HG03159 (cell line): ENCODE results near the gene RBM8A.

ENCODE experiments used
- ATAC-seq: cut with Tn5 transposase; IDR thresholded peaks from one replicate; pipeline ENCODE4 v1.9.1; 2021; ENCODE audit warnings: mild to moderate bottlenecking, moderate library complexity; ENCODE audit not compliant: unreplicated experiment

Gene RBM8A

GRCh38 chr1:145918144-145918991 is 8.9 kb downstream of the RBM8A start, which contains the start of gene PEX11B:
TSS of gene PEX11B (minus strand) at chr1:145918717. CDS start at chr1:145918688, 29 bp downstream.
- peak; percentile 82 for ATAC-seq

DNA sequence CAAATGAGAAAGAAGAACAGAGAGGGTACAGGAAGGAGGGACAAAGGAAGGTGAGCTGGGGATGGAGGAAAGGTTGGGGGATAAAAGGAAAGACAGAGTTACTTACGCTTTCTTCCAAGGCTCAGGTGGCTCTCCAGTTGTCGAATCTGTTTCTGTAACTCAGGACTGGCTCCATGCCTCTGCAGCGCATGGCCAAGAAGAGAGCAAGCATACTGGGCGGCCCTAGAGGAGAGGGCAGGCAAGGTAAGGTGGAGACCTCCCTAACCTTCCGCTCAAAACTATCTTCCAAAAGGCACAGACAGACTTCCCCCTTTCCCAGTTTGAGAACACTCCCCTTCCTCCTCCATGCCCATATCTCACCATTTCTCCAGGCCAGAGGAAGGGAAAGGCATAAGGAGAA is 9.7 kb downstream of the RBM8A start:
- ATAC-seq = no peak

DNA sequence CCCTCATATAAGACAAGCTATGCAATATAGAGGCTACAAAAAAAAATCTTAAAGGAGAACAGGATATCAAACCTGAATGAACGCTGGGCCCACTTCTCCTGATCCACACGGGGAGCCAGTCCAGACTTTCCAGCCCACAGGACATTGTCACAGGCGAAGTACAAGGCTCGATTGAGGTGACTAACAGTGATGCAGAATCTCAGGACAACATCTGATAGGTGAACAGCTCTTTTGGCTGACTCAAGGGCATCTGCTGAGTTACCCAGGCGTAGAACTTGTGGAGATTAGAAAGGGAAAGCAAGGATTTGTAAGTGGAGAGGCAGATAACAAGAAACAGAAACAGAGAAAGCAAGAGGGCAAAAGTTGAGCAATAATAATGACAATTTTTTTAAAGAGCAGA is 10.5 kb downstream of the RBM8A start:
- no peak for ATAC-seq

GRCh38 chr1:145912128-145912641 is 15.1 kb downstream of the RBM8A start:
- ATAC-seq = no peak

- ATAC-seq = no peak
Observed at GRCh38 chr1:145908653-145909052, 18.6 kb downstream of the RBM8A start.

GRCh38 chr1:145906954-145907753 is 20.1 kb downstream of the RBM8A start:
- no peak for ATAC-seq

GRCh38 chr1:145901312-145902021 is 25.8 kb downstream of the RBM8A start:
- no peak for ATAC-seq

GRCh38 chr1:145898756-145899155 is 28.5 kb downstream of the RBM8A start:
- ATAC-seq = no peak

DNA sequence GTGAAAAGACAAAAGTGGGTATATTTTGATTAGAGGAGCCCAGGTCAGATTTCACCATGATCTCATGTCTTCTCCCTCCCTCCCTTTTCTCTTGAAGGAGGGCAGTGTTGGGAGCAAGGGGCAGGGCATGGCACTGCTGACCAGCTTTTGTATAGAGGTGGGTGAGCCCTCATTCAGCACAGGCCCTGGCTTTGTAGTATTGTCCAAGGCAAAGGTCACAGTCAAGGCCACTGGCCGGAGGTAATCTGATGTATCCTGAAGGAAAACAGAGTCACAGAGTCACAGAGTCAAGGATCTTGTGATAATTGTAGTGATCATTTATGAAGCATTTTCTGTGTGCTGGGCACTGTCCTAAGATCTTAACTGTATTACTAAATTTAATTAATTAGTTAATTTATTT is 29.3 kb downstream of the RBM8A start:
- no peak for ATAC-seq

GRCh38 chr1:145895471-145895870 is 31.8 kb downstream of the RBM8A start:
- ATAC-seq = no peak

GRCh38 chr1:145893306-145894055 is 33.8 kb downstream of the RBM8A start:
- no peak for ATAC-seq

- ATAC-seq = no peak
Observed at GRCh38 chr1:145892486-145893087, 34.7 kb downstream of the RBM8A start.

DNA sequence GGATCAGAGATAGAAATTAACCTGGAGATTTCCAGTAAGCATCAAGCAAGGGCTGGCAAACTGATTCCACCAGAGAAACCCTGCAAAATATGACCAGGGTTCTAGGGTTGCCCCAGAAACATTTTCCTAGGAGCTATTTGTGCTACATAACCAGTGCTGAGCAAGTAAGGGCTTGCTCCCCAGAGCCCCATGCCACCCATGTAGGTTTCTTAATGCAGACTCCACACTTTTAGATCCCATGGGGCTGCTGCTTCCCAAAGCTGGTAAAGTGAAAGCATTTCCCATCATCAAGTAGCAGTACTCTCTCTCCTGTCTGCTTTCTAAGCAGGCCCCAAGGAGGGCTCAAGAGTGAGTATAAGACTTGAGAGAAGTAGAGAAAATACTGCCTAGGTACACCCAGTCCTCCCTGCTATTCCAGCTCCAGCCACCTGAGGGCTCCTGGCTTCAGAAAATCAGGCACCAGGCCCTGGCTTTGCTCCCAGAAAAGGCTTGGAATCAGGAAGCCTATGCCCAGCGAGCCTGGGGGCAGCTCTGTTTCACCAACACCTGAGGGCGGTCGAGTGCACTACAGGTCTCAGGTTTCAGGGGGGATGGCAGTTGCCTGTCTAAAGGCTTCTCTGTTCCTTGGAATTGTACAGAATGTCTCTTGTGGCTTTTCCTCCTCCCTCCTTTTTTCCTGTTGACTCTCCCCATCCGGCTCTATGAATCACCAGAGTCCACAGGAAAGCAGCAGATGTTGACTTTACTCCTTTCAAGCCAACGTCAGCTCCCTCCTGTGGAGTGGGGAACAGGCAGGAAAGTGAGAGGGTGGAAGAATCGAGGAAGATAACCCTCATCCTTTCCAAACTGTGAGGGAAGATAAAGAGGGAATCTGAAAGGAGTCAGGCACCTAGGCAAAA is 35.4 kb downstream of the RBM8A start:
- ATAC-seq = no peak

DNA sequence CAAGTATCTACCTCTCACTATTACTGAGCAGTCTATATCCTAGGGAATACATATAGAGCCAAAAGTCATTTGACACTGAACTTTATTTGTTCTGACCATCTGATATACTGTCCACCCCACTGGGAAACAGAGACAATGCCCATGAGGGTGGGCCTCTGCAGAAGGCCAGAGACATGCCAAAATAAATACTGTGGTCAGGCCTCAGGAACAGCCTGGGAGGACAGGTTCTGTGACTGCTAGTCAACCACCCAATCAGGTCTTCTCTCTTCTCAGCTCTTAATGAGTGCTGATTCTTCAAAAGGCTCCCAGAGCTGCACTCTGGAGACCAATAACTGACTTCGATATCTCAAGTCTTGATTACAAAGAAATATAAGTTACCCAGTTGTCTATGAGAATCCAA is 36.1 kb downstream of the RBM8A start:
- ATAC-seq = no peak

DNA sequence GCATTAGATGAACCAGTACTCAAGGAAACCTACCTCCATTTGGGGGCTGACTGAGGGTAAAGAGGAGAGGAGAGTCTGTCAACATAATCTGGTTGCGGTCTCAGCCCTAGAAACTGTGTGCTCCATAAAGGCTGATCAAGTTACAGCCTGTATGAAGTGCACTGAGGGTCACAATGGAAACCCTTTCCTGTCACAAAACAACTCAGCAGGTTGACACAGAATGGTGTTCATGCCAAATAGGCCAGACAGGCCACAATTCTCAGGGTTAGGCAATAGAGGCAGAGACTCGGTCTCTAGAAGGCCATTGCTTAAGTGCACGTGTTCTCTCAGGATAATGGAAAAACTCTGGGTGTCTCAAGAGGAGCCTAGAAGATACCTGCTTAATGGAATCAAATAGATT is 37.6 kb downstream of the RBM8A start:
- ATAC-seq = no peak

DNA sequence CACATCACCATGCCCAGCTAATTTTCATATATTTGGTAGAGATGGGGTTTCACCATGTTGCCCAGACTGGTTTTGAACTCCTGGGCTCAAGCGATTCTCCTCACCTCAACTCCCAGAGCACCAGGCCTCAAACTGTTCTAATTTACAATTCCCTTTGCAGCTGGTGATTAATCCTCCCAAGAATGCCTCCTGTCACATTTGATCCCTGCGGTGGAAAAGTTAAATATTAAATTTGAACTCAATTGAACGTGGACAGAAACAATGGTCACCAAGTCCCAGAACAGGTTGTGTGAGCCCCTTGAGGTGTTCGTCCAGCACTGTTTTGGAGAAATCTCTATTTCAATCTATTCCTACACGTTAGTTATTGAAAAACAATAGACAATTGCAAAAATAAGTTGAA is 39.7 kb downstream of the RBM8A start:
- no peak for ATAC-seq

DNA sequence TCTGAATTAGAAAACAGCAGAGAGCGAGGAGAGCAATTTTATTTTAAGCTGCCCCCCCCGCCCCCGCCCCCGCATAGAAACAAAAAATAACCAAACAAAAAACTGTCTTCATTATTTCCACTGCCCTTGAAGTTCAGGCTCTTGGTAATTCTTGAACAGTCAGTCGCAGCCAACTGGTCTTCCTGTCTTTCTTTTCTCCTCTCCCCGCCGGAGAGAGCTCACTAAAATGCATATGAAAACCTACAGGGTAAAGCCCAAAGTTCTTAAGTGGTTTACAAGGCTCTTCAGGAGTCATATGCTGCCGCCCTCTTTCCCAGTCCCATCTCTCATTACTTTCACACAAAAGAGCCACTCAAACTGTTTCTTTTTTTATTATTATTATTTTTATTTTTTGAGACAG is 40.5 kb downstream of the RBM8A start:
- ATAC-seq = no peak

GRCh38 chr1:145886390-145886789 is 40.9 kb downstream of the RBM8A start:
- no peak for ATAC-seq

GRCh38 chr1:145885738-145886287 is 41.5 kb downstream of the RBM8A start, which contains the start of gene ANKRD35:
TSS of gene ANKRD35 (minus strand) at chr1:145885866. CDS start at chr1:145885758, 108 bp downstream.
- ATAC-seq = peak; percentile 99
